PC-9 (cell line): ENCODE data around the gene ENPP7. TPM values are rescaled to one million over a fixed set of nuclear protein-coding genes. Genes with fewer than 3 reads are reported as not detected.
"Not testable (repeated sequence)": the region's sequence is repeated elsewhere in the genome, so short reads cannot be mapped to it uniquely, and the experiment has no call there.

Source experiments
- BruUV-seq: library from RNA; stranded (reverse); fragments of 400-500 nt; replicated peaks from 2 replicates; lab custom pipeline; 2021; lab: Mats Ljungman, UMichigan
- CTCF ChIA-PET: fragments of 300-600 bp; sonication (Branson Sonifier 250); formaldehyde crosslinking; loops from one replicate; lab custom pipeline; 2022; ENCODE audit warnings: antibody characterized with exemption; lab: Charles Lee
- POLR2A ChIA-PET: fragments of 300-600 bp; sonication (Branson Sonifier 250); formaldehyde crosslinking; loops from one replicate; lab custom pipeline; 2022; ENCODE audit warnings: antibody characterized with exemption; ENCODE audit not compliant: unreplicated experiment; lab: Charles Lee
- DNase-seq, 2 experiments: peaks; one replicate each; pipeline versions ENCODE4 v3.0.0 to v3.0.0-alpha.2; 2015 to 2022; ENCODE audit warnings: mixed read lengths in 1 of 2
- H2AFZ ChIP-seq: fragments of 200-600 bp; sonication (generic); 2 replicates; pipeline ENCODE4 v1.8.1; 2017; ENCODE audit warnings: antibody characterized with exemption
- H3F3A ChIP-seq: fragments of 200-600 bp; sonication (generic); 2 replicates; pipeline ENCODE4 v1.8.1; 2017; ENCODE audit warnings: antibody characterized with exemption, mild to moderate bottlenecking, low read depth; ENCODE audit not compliant: insufficient read depth
- H3K27ac ChIP-seq: fragments of 200-600 bp; sonication (generic); 2 replicates; pipeline ENCODE4 v1.6.1; 2016; ENCODE audit warnings: mixed run types
- H3K27me3 ChIP-seq: fragments of 200-600 bp; sonication (generic); 2 replicates; pipeline ENCODE4 v1.6.1; 2016; ENCODE audit warnings: low read depth, mixed run types; ENCODE audit not compliant: insufficient read depth
- H3K36me3 ChIP-seq: fragments of 200-600 bp; sonication (generic); 2 replicates; pipeline ENCODE4 v1.6.1; 2016; ENCODE audit warnings: low read depth, mixed run types
- H3K4me1 ChIP-seq: fragments of 200-600 bp; sonication (generic); replicated peaks from 2 replicates; pipeline ENCODE4 v1.6.1; 2016; ENCODE audit warnings: mixed run types; ENCODE audit not compliant: insufficient read depth
- H3K4me2 ChIP-seq: fragments of 200-600 bp; sonication (generic); 2 replicates; pipeline ENCODE4 v1.6.1; 2017; ENCODE audit warnings: mixed run types
- H3K4me3 ChIP-seq: fragments of 200-600 bp; sonication (generic); 2 replicates; pipeline ENCODE4 v1.6.1; 2016; ENCODE audit warnings: mixed run types
- H3K79me2 ChIP-seq: fragments of 200-600 bp; sonication (generic); 2 replicates; pipeline ENCODE4 v1.6.1; 2017; ENCODE audit warnings: low read depth, mixed run types
- H3K9me2 ChIP-seq: fragments of 200-600 bp; sonication (generic); 2 replicates; pipeline ENCODE4 v1.8.1; 2017; ENCODE audit warnings: mild to moderate bottlenecking; ENCODE audit not compliant: insufficient read depth
- H3K9me3 ChIP-seq: fragments of 200-600 bp; sonication (generic); 2 replicates; pipeline ENCODE4 v1.8.1; 2016; ENCODE audit warnings: low read depth; ENCODE audit not compliant: insufficient read depth
- H4K20me1 ChIP-seq: fragments of 200-600 bp; sonication (generic); 2 replicates; pipeline ENCODE4 v1.8.1; 2017; ENCODE audit not compliant: insufficient read depth
- CTCF ChIP-seq: fragments of 200-600 bp; sonication (generic); conservative IDR thresholded peaks from 2 replicates; pipeline ENCODE4 v1.6.1; 2017; ENCODE audit warnings: mixed run types, antibody characterized with exemption, mild to moderate bottlenecking, moderate library complexity
- EZH2 ChIP-seq: fragments of 200-600 bp; sonication (generic); IDR thresholded peaks from 2 replicates; pipeline ENCODE4 v1.8.0; 2017; ENCODE audit warnings: antibody characterized with exemption, low read depth
- intact Hi-C: fragments of 100-400 bp; cut with micrococcal nuclease; formaldehyde crosslinking; loops from one replicate; pipeline ENCODE4 v1.10.0; 2022; ENCODE audit not compliant: unreplicated experiment
- total RNA-seq: library from RNA; stranded (reverse); gene quantifications from 2 replicates; pipeline ENCODE4 v1.2.3, GENCODE V29; 2021

ENPP7 gene
- total RNA-seq, 1 experiment from 2014 or later, result not detected

DNA sequence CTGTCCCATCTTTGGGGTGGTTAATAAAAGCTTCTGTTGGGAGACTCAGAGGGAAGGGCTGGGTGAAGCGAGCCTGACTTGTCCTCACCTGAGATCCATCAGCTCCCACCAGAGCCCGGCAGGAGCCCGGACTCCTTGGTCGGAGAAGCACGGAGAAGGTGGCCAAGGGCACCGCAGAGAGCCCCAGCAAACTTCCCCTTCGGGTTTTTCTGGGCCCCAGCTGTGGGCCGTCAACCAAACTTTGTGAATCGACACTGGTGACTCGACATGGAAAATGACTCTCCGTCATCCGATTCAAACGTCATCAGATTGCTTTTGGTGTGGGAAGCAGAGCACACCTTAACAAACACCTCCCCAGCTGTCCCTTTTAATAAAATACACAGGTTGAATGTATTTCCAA lies 21.4 kb downstream of the ENPP7 start:
- ChIA-PET CTCF (no interaction called here), POLR2A (no interaction called here)
- Histone ChIP-seq H3K79me2 (no peaks in the 10 kb centered on the region), H3F3A (peaks cover 38% of the 10 kb centered on the region), H3K27me3 (no peaks in the 10 kb centered on the region), H3K36me3 (no peaks in the 10 kb centered on the region), H3K4me2 (no peak overlapping the region), H2AFZ (no peak overlapping the region), H3K9me3 (no peaks in the 10 kb centered on the region), H3K9me2 (no peaks in the 10 kb centered on the region), H3K4me3 (no peak overlapping the region), H4K20me1 (no peaks in the 10 kb centered on the region), H3K27ac (no peak overlapping the region; the same call in 1 of the 2 replicates), H3K4me1 (peaks cover 17% of the 10 kb centered on the region; the same call in 1 of the 2 replicates)
- no peak for DNase-seq
- BruUV-seq, result no TSS peak
- TF ChIP-seq EZH2, result no peak
- no peak for TF ChIP-seq CTCF
- intact Hi-C loops, result no loop called here

DNA sequence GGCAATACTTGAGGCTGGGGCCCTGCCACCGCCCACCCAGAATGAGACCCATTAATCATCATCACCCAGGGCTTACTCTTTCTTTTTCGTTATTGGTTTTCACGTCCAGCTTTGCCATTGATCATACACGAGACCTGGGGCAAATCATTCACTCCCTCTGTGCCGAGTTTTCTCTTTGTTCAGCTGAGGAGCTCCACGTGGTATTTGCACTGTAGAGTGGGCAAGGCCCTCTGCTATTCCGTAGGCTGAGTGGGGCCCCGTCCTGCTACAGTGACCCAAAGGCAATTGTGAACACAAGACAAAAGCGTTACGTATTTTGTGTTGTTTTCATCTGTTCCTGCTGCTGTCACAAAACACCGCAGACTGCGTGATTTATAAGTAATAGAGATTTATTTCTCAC lies 23.6 kb downstream of the ENPP7 start:
- no peak overlapping the region for H3K27ac ChIP-seq
- no peak overlapping the region for H3K4me3 ChIP-seq
- no peaks in the 10 kb centered on the region for H3K36me3 ChIP-seq
- no peaks in the 10 kb centered on the region for H3K9me3 ChIP-seq
- H4K20me1 ChIP-seq, result no peaks in the 10 kb centered on the region
- H3K9me2 ChIP-seq, result no peaks in the 10 kb centered on the region
- no peaks in the 10 kb centered on the region for H3K79me2 ChIP-seq
- BruUV-seq, result no TSS peak
- TF ChIP-seq EZH2 (no peak), CTCF (no peak)
- no peak overlapping the region for H2AFZ ChIP-seq
- DNase-seq, result no peak
- ChIA-PET POLR2A (no interaction called here), CTCF (no interaction called here)
- H3K4me2 ChIP-seq, result no peak overlapping the region
- peaks cover 33% of the 10 kb centered on the region for H3F3A ChIP-seq
- intact Hi-C loops, result no loop called here
- peaks cover 17% of the 10 kb centered on the region; the same call in 1 of the 2 replicates for H3K4me1 ChIP-seq
- H3K27me3 ChIP-seq, result no peaks in the 10 kb centered on the region

- H3K27me3 ChIP-seq, H2AFZ ChIP-seq, H3K27ac ChIP-seq, H3K4me3 ChIP-seq, CTCF ChIA-PET, H3K4me2 ChIP-seq, POLR2A ChIA-PET, H3K36me3 ChIP-seq, intact Hi-C loops, H3K9me2 ChIP-seq, H3K9me3 ChIP-seq, BruUV-seq, H4K20me1 ChIP-seq, H3K79me2 ChIP-seq, DNase-seq: not testable (repeated sequence)
- Histone ChIP-seq H3F3A (peaks cover 28% of the 10 kb centered on the region), H3K4me1 (peaks cover 12% of the 10 kb centered on the region; the same call in 1 of the 2 replicates)
Observed at GRCh38 chr17:79754903-79755302, 24.2 kb downstream of the ENPP7 start.

DNA sequence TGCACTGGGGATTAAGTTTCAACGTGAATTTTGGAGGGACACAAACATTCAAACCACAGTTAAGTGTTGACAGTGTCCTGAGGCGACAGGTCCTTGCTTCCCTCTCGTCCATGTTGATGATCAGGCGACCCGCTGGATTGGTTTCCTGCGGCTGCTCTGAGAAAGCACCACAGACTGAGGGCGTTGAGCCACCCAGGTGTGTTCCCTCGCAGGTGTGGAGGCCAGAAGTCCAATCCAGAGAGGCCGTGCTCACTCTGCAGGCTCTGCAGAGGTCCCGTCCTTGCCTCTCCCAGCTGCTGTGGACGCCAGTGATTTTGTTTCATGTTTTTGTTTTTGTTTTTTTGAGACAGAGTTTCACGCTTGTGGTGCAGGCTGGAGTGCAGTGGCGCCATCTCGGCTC lies 24.8 kb downstream of the ENPP7 start:
- Histone ChIP-seq H3K27me3 (no peaks in the 10 kb centered on the region), H4K20me1 (no peaks in the 10 kb centered on the region), H2AFZ (no peak overlapping the region), H3F3A (peaks cover 21% of the 10 kb centered on the region), H3K9me2 (no peaks in the 10 kb centered on the region), H3K4me3 (no peak overlapping the region), H3K4me2 (no peak overlapping the region), H3K9me3 (no peaks in the 10 kb centered on the region), H3K4me1 (peaks cover 5% of the 10 kb centered on the region; the same call in 1 of the 2 replicates), H3K79me2 (peaks cover 5% of the 10 kb centered on the region; the same call in 1 of the 2 replicates), H3K36me3 (no peaks in the 10 kb centered on the region), H3K27ac (no peak overlapping the region)
- intact Hi-C loops, result no loop called here
- TF ChIP-seq EZH2 (no peak), CTCF (no peak)
- BruUV-seq, result no TSS peak
- POLR2A ChIA-PET, result no interaction called here
- DNase-seq, result no peak
- CTCF ChIA-PET, result no interaction called here
